Kidney (tissue), 14 donors: ENCODE data around the gene ANO6. TPM values are rescaled to one million over a fixed set of nuclear protein-coding genes. Genes with fewer than 3 reads are reported as not detected.

Source experiments
- DNase-seq, 5 donors: peaks; one replicate each; pipeline ENCODE4 v3.0.0-alpha.2; 2013 to 2020
- FAIRE-seq: peaks from 2 replicates; lab custom pipeline; 2012; peaks lifted over from hg19 to GRCh38; lab: Jason Lieb, UNC
- H3K27ac ChIP-seq, 2 donors: one replicate each; pipeline ENCODE4 v1.7.0; 2013; ENCODE audit warnings: low read depth in 2 of 2, low read length in 2 of 2, inconsistent platforms in 1 of 2
- H3K27me3 ChIP-seq: one replicate; pipeline ENCODE4 v1.7.1; 2013; ENCODE audit warnings: low read length, inconsistent platforms; ENCODE audit not compliant: control insufficient read depth, insufficient read depth
- H3K36me3 ChIP-seq, 3 donors: one replicate each; pipeline versions ENCODE4 v1.7.0 to v1.7.1; 2013; ENCODE audit warnings: low read length in 3 of 3, control low read depth in 1 of 3, inconsistent platforms in 1 of 3; ENCODE audit not compliant: insufficient read depth in 3 of 3, control insufficient read depth in 2 of 3
- H3K4me1 ChIP-seq, 3 donors: one replicate each; pipeline versions ENCODE4 v1.7.0 to v1.7.1; 2013; ENCODE audit warnings: low read length in 3 of 3, inconsistent platforms in 1 of 3, low read depth in 1 of 3; ENCODE audit not compliant: control insufficient read depth in 2 of 3, insufficient read depth in 2 of 3
- H3K4me3 ChIP-seq, 3 donors: one replicate each; pipeline versions ENCODE4 v1.7.0 to v1.8.1; 2013; ENCODE audit warnings: low read length in 3 of 3, control low read depth in 1 of 3, inconsistent platforms in 1 of 3
- H3K9ac ChIP-seq, 3 donors: one replicate each; pipeline versions ENCODE4 v1.7.0 to v1.7.1; 2013; ENCODE audit warnings: low read length in 3 of 3, control low read depth in 1 of 3, inconsistent platforms in 1 of 3
- H3K9me3 ChIP-seq, 3 donors: one replicate each; pipeline versions ENCODE4 v1.7.0 to v1.7.1; 2013; ENCODE audit warnings: low read length in 3 of 3, control low read depth in 1 of 3, inconsistent platforms in 1 of 3; ENCODE audit not compliant: control insufficient read depth in 2 of 3, insufficient read depth in 1 of 3
- CTCF ChIP-seq: IDR thresholded peaks from 3 replicates; pipeline ENCODE4 v1.5.1; 2012; ENCODE audit warnings: mild to moderate bottlenecking, moderate library complexity, borderline replicate concordance; ENCODE audit not compliant: insufficient read depth; ENCODE audit errors: extremely low read depth
- intact Hi-C: fragments of 100-400 bp; cut with DNase I; formaldehyde crosslinking; loops from one replicate; pipeline ENCODE4 v1.11.1; 2022
- polyA plus RNA-seq: library from polyadenylated mRNA; stranded (reverse); fragments of 350-450 nt; fragmentation: Illumina TruSeq; extraction: RNeasy Lipid Tissue Mini Kit (QIAGEN cat#74804); gene quantifications from one replicate; pipeline ENCODE4 v1.2.3, GENCODE V29; 2014; ENCODE audit warnings: low read depth, low replicate concordance; ENCODE audit not compliant: insufficient read depth
- total RNA-seq: library from RNA; stranded (reverse); fragmentation: NEBNext Ultra II Directional; extraction: Animal tissue kit (Norgen Biotek cat#: 25700); gene quantifications from one replicate; pipeline ENCODE4 v1.2.1, GENCODE V29; 2021
- donor health status: control.
- donor health status: control.
- donor health status: control.
- donor health status: control.
- donor health status: control.
- donor health status: DM: yes; HTN: yes; CAD: no.
- donor health status: Normal renal cell carcinoma (clear cell type).

ANO6 gene
- total and polyA plus RNA-seq, 2 donors from 2014 or later: 17.2 to 46.3 TPM

GRCh38 chr12:45298047-45298446 is 82.2 kb downstream of the ANO6 start:
- Histone ChIP-seq H3K4me1 (peaks cover 0 to 4% (median 0%) of the 10 kb centered on the region in 3 donors), H3K9me3 (no peaks in the 10 kb centered on the region), H3K4me3 (no peak overlapping the region), H3K36me3 (no peaks in the 10 kb centered on the region), H3K27ac (no peak overlapping the region), H3K9ac (no peak overlapping the region), H3K27me3 (no peaks in the 10 kb centered on the region)
- intact Hi-C loops: no loop called here
- TF ChIP-seq CTCF: no peak
- FAIRE-seq: no peak
- no peak for DNase-seq

GRCh38 chr12:45298721-45299692 is 83.1 kb downstream of the ANO6 start:
- H3K27me3 ChIP-seq: no peaks in the 10 kb centered on the region
- H3K36me3 ChIP-seq: no peaks in the 10 kb centered on the region
- H3K9ac ChIP-seq: no peak overlapping the region
- FAIRE-seq (no peak), DNase-seq (no peak)
- no peak overlapping the region for H3K27ac ChIP-seq
- H3K9me3 ChIP-seq: no peaks in the 10 kb centered on the region
- peaks cover 0 to 4% (median 0%) of the 10 kb centered on the region in 3 donors for H3K4me1 ChIP-seq
- intact Hi-C loops: no loop called here
- no peak for TF ChIP-seq CTCF
- no peak overlapping the region for H3K4me3 ChIP-seq

GRCh38 chr12:45302621-45303369 is 86.9 kb downstream of the ANO6 start:
- peaks cover 0 to 4% (median 0%) of the 10 kb centered on the region in 3 donors for H3K4me1 ChIP-seq
- H3K27me3 ChIP-seq: no peaks in the 10 kb centered on the region
- no peak overlapping the region for H3K27ac ChIP-seq
- intact Hi-C loops: no loop called here
- no peaks in the 10 kb centered on the region for H3K36me3 ChIP-seq
- H3K4me3 ChIP-seq: no peak overlapping the region
- no peak for FAIRE-seq
- no peaks in the 10 kb centered on the region for H3K9me3 ChIP-seq
- no peak for TF ChIP-seq CTCF
- H3K9ac ChIP-seq: no peak overlapping the region
- DNase-seq: no peak
